ENCODE measurements around the gene RCL1. TPM values are rescaled to one million over a fixed set of nuclear protein-coding genes. Genes with fewer than 3 reads are reported as not detected.

Gene RCL1
- polyA plus RNA-seq, 1 experiment = 7.8 TPM

DNA sequence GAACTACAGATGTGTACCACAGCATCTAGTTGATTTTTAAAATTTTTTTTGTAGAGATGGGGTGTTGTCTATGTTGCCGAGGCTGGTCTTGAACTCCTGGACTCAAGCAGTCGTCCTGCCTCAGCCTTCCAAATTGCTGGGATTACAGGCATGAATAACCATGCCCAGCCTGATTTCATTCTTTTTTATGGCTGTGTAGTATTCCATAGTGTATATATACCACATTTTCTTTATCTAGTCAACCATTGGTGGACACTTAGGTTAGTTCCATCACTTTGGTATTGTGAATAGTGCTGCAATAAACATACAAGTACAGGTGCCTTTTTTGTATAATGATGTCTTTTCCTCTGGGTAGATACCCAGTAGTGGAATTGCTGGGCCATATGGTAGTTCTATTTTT, 3.8 kb downstream of the RCL1 start:
- Histone ChIP-seq H3K9me3 (ENCODE audit: control insufficient read depth, insufficient read depth, low read length) (no peaks in the 10 kb centered on the region; the same call in 1 of the 2 replicates), H3K4me3 (ENCODE audit: low read depth, low read length) (no peak overlapping the region), H3K27me3 (ENCODE audit: control insufficient read depth, insufficient read depth, low read length) (no peaks in the 10 kb centered on the region), H3K27ac (ENCODE audit: low read depth, low read length) (no peak overlapping the region)
- TF ChIP-seq, protein P1, sequence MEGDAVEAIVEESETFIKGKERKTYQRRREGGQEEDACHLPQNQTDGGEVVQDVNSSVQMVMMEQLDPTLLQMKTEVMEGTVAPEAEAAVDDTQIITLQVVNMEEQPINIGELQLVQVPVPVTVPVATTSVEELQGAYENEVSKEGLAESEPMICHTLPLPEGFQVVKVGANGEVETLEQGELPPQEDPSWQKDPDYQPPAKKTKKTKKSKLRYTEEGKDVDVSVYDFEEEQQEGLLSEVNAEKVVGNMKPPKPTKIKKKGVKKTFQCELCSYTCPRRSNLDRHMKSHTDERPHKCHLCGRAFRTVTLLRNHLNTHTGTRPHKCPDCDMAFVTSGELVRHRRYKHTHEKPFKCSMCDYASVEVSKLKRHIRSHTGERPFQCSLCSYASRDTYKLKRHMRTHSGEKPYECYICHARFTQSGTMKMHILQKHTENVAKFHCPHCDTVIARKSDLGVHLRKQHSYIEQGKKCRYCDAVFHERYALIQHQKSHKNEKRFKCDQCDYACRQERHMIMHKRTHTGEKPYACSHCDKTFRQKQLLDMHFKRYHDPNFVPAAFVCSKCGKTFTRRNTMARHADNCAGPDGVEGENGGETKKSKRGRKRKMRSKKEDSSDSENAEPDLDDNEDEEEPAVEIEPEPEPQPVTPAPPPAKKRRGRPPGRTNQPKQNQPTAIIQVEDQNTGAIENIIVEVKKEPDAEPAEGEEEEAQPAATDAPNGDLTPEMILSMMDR (IDR thresholded peaks at IDR 0.05; ENCODE audit: low read depth, low read length) = no peak
- ChIA-PET CTCF (interaction anchor here (0.5 to 1.4 kb wide), 16 partner anchors 13 to 197 kb away, joined by 3 to 10 read pairs (median 4); no protein-coding TSS in a partner anchor), POLR2A (no interaction called here)
- DNase-seq (ENCODE audit: low read depth, low spot score) = no peak

DNA sequence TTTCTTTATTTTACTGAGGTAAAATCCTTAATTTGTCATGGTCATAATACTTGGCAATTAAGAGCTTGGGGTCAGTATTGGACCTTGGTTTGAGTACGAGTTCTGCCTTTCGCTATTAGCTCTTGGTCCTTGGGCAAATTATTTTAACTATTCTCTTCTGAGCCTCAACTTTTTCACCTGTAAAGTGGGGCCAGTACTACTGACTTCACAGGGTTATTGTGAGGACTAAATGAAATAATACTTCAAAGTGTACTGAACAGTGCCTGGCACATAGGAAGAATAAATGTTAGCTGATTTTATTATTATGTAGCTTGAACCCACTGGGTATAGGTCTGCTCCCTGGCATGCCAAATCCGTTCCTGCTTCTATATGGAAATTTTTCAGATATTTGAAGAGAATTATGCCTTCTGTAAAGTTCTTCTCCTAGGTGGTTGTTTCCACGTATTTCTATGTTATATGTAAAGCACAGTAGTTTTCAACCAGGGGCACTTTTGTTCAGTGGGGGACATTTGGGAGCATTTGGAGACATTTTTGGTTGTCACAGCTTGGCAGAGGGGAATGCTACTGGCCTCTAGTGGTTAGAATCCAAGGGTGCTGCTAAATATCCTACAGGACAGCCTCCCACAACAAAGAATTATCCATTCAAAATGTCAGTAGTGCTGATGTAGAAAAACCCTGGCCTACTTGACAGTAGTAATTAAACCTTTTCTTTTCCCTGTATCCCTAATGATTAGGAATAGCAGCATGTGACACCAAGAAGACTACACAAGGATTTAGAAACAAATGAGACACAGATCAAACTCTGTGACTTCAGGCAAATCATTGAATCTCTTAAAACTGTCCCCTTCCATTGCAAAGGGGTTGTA, 4.5 kb downstream of the RCL1 start:
- H3K4me3 ChIP-seq (ENCODE audit: low read depth, low read length) = no peak overlapping the region
- no peak overlapping the region for H3K27ac ChIP-seq (ENCODE audit: low read depth, low read length)
- H3K27me3 ChIP-seq (ENCODE audit: control insufficient read depth, insufficient read depth, low read length) = no peaks in the 10 kb centered on the region
- ChIA-PET POLR2A (no interaction called here), CTCF (interaction anchor here (0.5 to 1.4 kb wide), 15 partner anchors 12 to 196 kb away, joined by 3 to 10 read pairs (median 3); no protein-coding TSS in a partner anchor)
- H3K9me3 ChIP-seq (ENCODE audit: control insufficient read depth, insufficient read depth, low read length) = no peaks in the 10 kb centered on the region; the same call in 1 of the 2 replicates
- no peak for DNase-seq (ENCODE audit: low read depth, low spot score)
- TF ChIP-seq, protein P1 (IDR thresholded peaks at IDR 0.05; ENCODE audit: low read depth, low read length) = peak; percentile 86

DNA sequence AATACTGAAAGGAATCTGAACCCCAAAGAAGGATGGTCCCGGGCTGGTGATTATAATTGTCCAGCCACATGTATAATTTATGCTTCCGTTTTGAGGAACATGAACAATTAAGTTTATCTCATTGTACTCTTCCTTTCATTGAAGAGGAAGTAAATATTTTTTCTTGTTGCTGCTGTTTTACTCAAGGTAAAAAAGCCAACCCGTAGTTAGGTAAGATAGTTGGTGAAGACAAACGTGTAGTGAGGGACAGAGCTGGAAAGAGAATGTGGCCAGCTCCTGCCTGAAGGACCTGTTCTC, 5.1 kb downstream of the RCL1 start:
- Histone ChIP-seq H3K4me3 (ENCODE audit: low read depth, low read length) (no peak overlapping the region), H3K27me3 (ENCODE audit: control insufficient read depth, insufficient read depth, low read length) (no peaks in the 10 kb centered on the region), H3K9me3 (ENCODE audit: control insufficient read depth, insufficient read depth, low read length) (no peaks in the 10 kb centered on the region; the same call in 1 of the 2 replicates), H3K27ac (ENCODE audit: low read depth, low read length) (no peak overlapping the region)
- no peak for DNase-seq (ENCODE audit: low read depth, low spot score)
- ChIA-PET POLR2A (no interaction called here), CTCF (interaction anchor here (0.7 to 1.5 kb wide), 5 partner anchors 11 to 41 kb away, joined by 3 to 8 read pairs (median 4); no protein-coding TSS in a partner anchor)
- TF ChIP-seq, protein P1 (IDR thresholded peaks at IDR 0.05; ENCODE audit: low read depth, low read length) = no peak

DNA sequence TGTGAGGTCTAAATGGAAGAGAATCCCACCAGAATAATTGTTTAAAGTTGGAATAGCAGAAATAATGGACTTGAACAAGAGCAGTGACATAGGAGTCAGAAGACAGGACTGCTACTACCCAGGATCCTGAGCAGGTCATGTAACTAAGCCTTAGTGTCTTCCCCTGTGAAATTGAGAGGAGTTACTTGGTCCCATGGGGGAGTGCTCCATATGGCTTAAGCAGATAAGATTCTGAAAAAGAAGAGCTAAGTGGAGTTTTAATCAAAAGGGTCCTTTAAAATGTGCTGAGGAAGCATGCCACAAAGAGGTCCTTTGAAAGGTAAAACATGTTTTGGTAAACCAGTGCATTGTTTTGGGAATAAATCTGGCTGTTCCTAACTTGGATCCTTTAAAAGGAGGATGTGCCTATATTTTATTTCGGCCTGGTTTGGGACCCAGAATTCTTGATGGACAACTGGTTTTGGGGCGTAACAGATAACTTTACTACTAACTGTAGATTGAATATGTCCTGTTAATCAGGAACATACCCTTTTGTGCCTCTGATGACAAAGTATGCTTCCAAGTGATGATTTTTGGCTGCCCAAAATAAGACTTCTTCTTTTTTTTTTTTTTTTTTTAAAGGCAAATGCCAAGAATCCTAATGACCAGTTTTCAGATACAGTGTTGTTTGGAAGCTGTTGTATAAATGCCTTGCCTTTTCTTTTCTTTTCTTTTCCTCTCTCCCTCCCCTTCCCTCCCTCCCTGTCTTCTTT, 5.7 kb downstream of the RCL1 start:
- no peak overlapping the region for H3K27ac ChIP-seq (ENCODE audit: low read depth, low read length)
- TF ChIP-seq, protein P1 (IDR thresholded peaks at IDR 0.05; ENCODE audit: low read depth, low read length) = no peak
- CTCF ChIA-PET = interaction anchor here (0.5 to 1.5 kb wide), 9 partner anchors 8 to 529 kb away, joined by 3 to 8 read pairs (median 4); no protein-coding TSS in a partner anchor
- POLR2A ChIA-PET = no interaction called here
- H3K9me3 ChIP-seq (ENCODE audit: control insufficient read depth, insufficient read depth, low read length) = no peaks in the 10 kb centered on the region
- no peak overlapping the region for H3K4me3 ChIP-seq (ENCODE audit: low read depth, low read length)
- DNase-seq (ENCODE audit: low read depth, low spot score) = no peak
- H3K27me3 ChIP-seq (ENCODE audit: control insufficient read depth, insufficient read depth, low read length) = no peaks in the 10 kb centered on the region
